ENCODE measurements around the gene INAFM2. TPM values are rescaled to one million over a fixed set of nuclear protein-coding genes. Genes with fewer than 3 reads are reported as not detected.
A peak's percentile ranks its signal among the peaks of the same experiment; 100 is the strongest.

The INAFM2 gene
- total and polyA plus RNA-seq, 9 of the 15 experiments (the other 6 are each of a cell fraction or from before 2014, with no cell fraction given) = 11.8 to 43.1 (median 27.2) TPM

DNA sequence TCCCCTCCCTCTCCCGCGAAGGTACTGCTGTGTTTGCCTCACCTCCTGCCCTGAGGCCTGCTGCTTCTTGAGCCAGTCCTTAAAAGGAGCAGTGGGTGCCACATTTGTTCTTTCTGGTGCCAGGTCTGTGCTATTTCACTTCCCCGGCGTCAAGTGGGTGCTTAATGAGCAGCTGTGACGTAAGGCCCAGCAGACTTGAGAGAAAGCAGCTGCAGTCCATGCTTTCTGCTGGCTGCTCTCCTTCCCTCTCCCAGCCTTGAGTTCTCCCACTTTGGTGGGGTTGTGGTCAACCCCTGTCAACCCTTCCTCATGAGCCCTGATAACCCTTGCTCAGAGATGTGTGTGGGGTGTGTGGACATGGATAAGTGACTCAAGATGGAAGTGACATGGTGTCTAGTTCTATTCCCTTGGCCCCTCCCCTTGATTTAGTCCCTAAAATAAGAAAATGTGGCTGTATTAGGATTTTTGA lies 6.9 kb downstream of the INAFM2 start (continued):
- TF ChIP-seq, protein P1, sequence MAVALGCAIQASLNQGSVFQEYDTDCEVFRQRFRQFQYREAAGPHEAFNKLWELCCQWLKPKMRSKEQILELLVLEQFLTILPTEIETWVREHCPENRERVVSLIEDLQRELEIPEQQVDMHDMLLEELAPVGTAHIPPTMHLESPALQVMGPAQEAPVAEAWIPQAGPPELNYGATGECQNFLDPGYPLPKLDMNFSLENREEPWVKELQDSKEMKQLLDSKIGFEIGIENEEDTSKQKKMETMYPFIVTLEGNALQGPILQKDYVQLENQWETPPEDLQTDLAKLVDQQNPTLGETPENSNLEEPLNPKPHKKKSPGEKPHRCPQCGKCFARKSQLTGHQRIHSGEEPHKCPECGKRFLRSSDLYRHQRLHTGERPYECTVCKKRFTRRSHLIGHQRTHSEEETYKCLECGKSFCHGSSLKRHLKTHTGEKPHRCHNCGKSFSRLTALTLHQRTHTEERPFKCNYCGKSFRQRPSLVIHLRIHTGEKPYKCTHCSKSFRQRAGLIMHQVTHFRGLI (CRISPR knock-in tag; IDR thresholded peaks at IDR 0.05) = no peak
- no peak for TF ChIP-seq HIVEP1 (CRISPR knock-in tag; IDR thresholded peaks at IDR 0.05)
- TF ChIP-seq ZNF224 (CRISPR knock-in tag; IDR thresholded peaks at IDR 0.05) = no peak
- no peak for TF ChIP-seq TEAD2 (tag; IDR thresholded peaks at IDR 0.05)
- no peak for TF ChIP-seq POU5F1 (IDR thresholded peaks at IDR 0.05; ENCODE audit: borderline replicate concordance, low read depth, low read length, partially characterized antibody)
- TF ChIP-seq RBM25 (IDR thresholded peaks at IDR 0.05; ENCODE audit: low read depth, low read length, severe bottlenecking) = no peak
- TF ChIP-seq, protein P2, sequence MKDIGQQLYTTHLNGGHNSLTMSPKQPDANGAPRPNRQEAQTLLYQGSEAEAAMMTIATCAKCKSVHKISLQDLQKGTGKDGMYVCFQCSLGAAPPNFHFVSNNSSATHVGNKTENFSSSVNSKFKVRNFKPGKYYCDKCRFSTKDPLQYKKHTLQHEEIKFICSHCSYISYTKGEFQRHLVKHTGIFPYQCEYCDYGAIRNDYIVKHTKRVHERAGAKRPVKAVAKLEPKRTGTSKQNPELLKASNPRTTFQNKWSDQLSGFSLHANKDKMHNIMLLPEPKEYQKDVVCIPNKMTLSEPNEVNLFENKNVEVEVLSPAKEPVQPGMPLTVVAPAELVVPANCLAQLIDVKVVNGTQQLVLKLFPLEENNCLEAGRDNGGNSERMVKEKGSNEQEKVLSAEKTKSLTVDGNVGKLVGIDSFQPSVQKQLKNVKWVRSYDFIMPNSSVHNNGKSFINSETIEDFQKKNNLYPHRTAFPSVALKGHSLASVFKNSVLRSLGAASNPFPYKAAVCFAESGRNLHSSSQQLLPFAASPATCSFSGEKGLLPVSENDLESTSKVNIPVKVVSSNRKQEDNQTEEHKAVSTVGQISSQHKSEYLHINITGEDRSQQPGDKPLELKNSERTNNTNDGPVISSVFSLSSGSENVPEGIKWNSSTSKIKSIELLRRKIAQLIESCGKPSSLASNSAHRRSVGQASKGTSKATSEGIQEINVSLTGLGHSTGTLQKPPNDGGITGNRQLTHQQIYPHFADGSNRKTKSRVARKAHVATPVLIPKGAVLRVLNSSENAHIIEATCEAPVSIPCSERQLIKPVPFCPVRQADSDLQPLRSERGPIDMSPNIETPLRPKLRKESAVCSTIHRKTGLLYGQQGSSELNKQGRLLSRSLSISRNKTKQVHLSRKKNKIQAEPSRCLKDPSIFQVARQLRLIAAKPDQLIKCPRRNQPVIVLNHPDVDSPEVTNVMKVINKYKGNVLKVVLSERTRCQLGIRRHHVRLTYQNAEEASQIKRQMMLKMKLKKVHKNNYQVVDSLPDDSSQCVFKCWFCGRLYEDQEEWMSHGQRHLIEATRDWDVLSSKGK (CRISPR knock-in tag; IDR thresholded peaks at IDR 0.05) = no peak
- TF ChIP-seq NFE2 (IDR thresholded peaks at IDR 0.05; ENCODE audit: low read depth) = peak; percentile 17; the same call in 1 of the 2 replicates
- no peak for TF ChIP-seq XRCC3 (IDR thresholded peaks at IDR 0.05)
- TF ChIP-seq HLTF (IDR thresholded peaks at IDR 0.05) = no peak
- TF ChIP-seq, protein P3, sequence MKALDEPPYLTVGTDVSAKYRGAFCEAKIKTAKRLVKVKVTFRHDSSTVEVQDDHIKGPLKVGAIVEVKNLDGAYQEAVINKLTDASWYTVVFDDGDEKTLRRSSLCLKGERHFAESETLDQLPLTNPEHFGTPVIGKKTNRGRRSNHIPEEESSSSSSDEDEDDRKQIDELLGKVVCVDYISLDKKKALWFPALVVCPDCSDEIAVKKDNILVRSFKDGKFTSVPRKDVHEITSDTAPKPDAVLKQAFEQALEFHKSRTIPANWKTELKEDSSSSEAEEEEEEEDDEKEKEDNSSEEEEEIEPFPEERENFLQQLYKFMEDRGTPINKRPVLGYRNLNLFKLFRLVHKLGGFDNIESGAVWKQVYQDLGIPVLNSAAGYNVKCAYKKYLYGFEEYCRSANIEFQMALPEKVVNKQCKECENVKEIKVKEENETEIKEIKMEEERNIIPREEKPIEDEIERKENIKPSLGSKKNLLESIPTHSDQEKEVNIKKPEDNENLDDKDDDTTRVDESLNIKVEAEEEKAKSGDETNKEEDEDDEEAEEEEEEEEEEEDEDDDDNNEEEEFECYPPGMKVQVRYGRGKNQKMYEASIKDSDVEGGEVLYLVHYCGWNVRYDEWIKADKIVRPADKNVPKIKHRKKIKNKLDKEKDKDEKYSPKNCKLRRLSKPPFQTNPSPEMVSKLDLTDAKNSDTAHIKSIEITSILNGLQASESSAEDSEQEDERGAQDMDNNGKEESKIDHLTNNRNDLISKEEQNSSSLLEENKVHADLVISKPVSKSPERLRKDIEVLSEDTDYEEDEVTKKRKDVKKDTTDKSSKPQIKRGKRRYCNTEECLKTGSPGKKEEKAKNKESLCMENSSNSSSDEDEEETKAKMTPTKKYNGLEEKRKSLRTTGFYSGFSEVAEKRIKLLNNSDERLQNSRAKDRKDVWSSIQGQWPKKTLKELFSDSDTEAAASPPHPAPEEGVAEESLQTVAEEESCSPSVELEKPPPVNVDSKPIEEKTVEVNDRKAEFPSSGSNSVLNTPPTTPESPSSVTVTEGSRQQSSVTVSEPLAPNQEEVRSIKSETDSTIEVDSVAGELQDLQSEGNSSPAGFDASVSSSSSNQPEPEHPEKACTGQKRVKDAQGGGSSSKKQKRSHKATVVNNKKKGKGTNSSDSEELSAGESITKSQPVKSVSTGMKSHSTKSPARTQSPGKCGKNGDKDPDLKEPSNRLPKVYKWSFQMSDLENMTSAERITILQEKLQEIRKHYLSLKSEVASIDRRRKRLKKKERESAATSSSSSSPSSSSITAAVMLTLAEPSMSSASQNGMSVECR (CRISPR knock-in tag; IDR thresholded peaks at IDR 0.05) = peak; percentile 31; the same call in 1 of the 2 replicates
- 0 out of 2 replicates have a peak, but pooled peaks have one; percentile 33 for TF ChIP-seq SOX6 (IDR thresholded peaks at IDR 0.05)
- no peak for TF ChIP-seq ZNF41 (CRISPR knock-in tag; conservative IDR thresholded peaks at IDR 0.05)
- no peak for TF ChIP-seq EWSR1 (IDR thresholded peaks at IDR 0.05; ENCODE audit: borderline replicate concordance, low read depth, partially characterized antibody)
- TF ChIP-seq ZNF324 (CRISPR knock-in tag; IDR thresholded peaks at IDR 0.05) = no peak
- no peak for TF ChIP-seq BACH1 (tag; IDR thresholded peaks at IDR 0.05)
- no peak for TF ChIP-seq FOS (IDR thresholded peaks at IDR 0.05; ENCODE audit: extremely low read depth, insufficient read length)
- no peak for TF ChIP-seq SRSF3 (IDR thresholded peaks at IDR 0.05; ENCODE audit: insufficient read depth, low read length)
- no peak for TF ChIP-seq GATAD2B (IDR thresholded peaks at IDR 0.05; ENCODE audit: borderline replicate concordance)
- no peak for TF ChIP-seq HNRNPH1 (optimal IDR thresholded peaks at IDR 0.05; ENCODE audit: low read depth, low read length)
- no peak for TF ChIP-seq ZC3H4 (CRISPR knock-in tag; IDR thresholded peaks at IDR 0.05; ENCODE audit: borderline replicate concordance)
- TF ChIP-seq LARP7 (IDR thresholded peaks at IDR 0.05) = no peak

Data from K562 (cell line).